Duodenal mucosa (tissue), 2 donors: ENCODE data around the gene TRPV5.
A peak's percentile ranks its signal among the peaks of the same experiment; 100 is the strongest.

Experiments used
- H3K27ac ChIP-seq: one replicate; pipeline ENCODE4 v1.7.0; 2013; ENCODE audit warnings: low read depth, low read length
- H3K27me3 ChIP-seq, 2 donors: one replicate each; pipeline ENCODE4 v1.7.0; 2013; ENCODE audit warnings: low read length in 2 of 2, control low read depth in 1 of 2; ENCODE audit not compliant: insufficient read depth in 2 of 2, control insufficient read depth in 1 of 2
- H3K36me3 ChIP-seq, 2 donors: one replicate each; pipeline ENCODE4 v1.7.0; 2013; ENCODE audit warnings: low read length in 2 of 2, control low read depth in 1 of 2; ENCODE audit not compliant: insufficient read depth in 2 of 2, control insufficient read depth in 1 of 2
- H3K4me1 ChIP-seq, 2 donors: one replicate each; pipeline ENCODE4 v1.7.0; 2013; ENCODE audit warnings: low read length in 2 of 2, control low read depth in 1 of 2; ENCODE audit not compliant: insufficient read depth in 2 of 2, control insufficient read depth in 1 of 2
- H3K4me3 ChIP-seq, 2 donors: one replicate each; pipeline ENCODE4 v1.7.0; 2013; ENCODE audit warnings: low read length in 2 of 2, low read depth in 1 of 2
- H3K9ac ChIP-seq, 2 donors: one replicate each; pipeline ENCODE4 v1.7.0; 2013; ENCODE audit warnings: low read length in 2 of 2, low read depth in 1 of 2
- H3K9me3 ChIP-seq, 2 donors: one replicate each; pipeline ENCODE4 v1.7.0; 2013; ENCODE audit warnings: low read length in 2 of 2, control low read depth in 1 of 2; ENCODE audit not compliant: control insufficient read depth in 1 of 2

The TRPV5 gene

DNA sequence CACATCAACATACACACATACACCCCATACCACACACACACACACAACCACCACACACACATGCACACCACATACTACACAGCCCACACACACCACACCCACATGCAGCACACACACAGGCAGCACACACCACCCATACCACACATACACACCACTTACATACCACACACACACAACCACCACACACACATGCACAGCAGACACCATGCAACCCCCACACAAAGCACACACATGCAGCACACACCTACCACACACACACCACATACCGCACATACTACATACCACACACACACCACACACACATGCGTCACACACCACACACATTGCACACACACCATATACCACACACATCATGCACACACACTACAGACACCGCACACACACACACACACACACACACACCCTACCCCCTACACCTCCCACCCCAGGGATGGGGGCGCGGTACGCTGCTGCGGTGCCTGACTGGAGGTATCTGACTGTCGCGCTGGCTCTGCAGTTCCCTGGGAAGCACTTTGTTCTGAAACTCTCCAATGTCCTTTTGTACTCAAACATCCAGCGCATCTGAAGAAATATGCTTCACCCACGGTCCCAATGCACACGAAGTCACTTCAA lies 42.6 kb downstream of the TRPV5 start:
- H3K36me3 ChIP-seq = no peaks in the 10 kb centered on the region
- no peak overlapping the region for H3K9ac ChIP-seq
- H3K4me3 ChIP-seq = no peak overlapping the region
- no peak overlapping the region for H3K27ac ChIP-seq
- H3K9me3 ChIP-seq = no peaks in the 10 kb centered on the region
- H3K27me3 ChIP-seq = peaks cover 0 to 8% of the 10 kb centered on the region in 2 donors
- H3K4me1 ChIP-seq = peaks cover 54 to 59% of the 10 kb centered on the region in 2 donors

DNA sequence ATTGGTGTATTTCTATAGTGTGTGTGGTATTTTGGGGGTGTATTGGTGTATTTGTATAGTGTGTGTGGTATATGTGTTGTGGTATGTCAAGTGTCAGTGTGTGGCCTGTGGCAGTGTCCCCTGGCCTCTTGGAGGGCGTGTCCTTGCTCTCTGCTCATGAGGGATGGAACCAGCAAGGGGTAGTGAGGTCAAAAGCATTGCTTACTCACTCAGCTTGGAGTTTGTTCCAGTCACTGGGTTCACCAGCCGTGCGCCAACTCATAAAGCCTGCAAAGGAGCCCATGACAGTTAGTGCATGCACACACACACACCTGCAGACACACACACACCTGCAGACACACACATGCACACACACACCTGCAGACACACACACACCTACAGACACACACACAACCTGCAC lies 43.7 kb downstream of the TRPV5 start:
- Histone ChIP-seq H3K36me3 (no peaks in the 10 kb centered on the region), H3K9me3 (no peaks in the 10 kb centered on the region), H3K27me3 (peaks cover 0 to 8% of the 10 kb centered on the region in 2 donors), H3K4me1 (peaks cover 46 to 53% of the 10 kb centered on the region in 2 donors), H3K4me3 (no peak overlapping the region), H3K27ac (no peak overlapping the region), H3K9ac (no peak overlapping the region)

DNA sequence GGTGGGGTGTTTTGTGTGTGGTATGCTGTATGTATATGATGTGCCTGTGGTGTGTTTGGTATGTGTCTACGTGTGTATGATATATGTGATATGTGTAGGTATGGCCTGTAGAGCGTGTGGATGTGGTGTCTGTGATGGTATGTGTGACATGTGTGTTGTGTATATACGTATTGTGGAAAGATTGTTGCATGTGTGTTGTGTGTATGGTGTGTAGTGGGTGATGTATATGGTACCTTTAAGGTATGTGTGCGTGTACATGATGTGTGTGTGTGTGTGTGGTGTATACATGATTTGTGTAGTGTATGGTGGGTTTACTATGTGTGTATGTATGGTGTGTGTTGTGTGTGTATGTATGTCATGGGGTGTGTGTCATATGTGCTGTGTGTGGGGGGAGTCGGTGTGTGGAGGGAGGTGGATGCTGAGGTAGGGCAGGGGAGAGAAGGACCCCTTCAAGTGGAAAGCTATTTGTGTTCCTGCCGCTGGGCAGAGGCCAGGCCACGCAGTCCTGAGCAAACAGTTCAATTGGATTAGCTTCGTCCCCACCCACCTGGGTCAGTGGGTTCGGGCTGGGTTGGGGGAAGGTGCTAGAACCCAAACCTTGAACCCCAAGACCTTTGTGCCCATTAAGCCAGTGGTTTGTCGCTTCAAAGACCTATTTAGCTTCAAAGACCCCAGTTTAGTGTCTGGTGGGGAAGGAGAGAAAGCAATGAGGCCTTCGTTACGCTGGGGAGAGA lies 46.1 kb downstream of the TRPV5 start:
- peaks cover 36 to 40% of the 10 kb centered on the region in 2 donors for H3K4me1 ChIP-seq
- H3K9ac ChIP-seq = no peak overlapping the region
- peaks cover 0 to 8% of the 10 kb centered on the region in 2 donors for H3K27me3 ChIP-seq
- H3K27ac ChIP-seq = no peak overlapping the region
- no peak overlapping the region for H3K4me3 ChIP-seq
- H3K36me3 ChIP-seq = no peaks in the 10 kb centered on the region
- H3K9me3 ChIP-seq = no peaks in the 10 kb centered on the region

DNA sequence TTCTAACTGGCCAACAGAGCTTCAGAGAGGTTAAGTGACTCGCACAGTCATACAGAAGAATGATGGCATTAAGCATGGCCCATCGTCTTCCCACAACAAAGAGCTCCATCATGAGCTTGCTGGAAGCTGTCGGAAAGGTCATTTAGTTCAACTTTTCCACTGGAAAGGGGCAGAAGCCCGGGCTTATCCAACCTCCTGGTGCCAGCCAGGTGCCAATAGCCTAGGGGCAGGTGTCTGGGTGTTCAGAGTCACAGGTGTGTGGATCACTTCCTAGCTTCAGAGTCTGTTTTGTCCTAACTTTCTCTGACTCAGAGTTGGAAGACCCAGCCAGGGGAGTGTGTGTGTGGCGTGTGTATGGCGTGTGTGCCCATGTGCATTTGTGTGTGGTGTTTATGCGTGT lies 46.7 kb downstream of the TRPV5 start:
- Histone ChIP-seq H3K4me3 (no peak overlapping the region), H3K9ac (no peak overlapping the region), H3K27me3 (peaks cover 0 to 8% of the 10 kb centered on the region in 2 donors), H3K36me3 (no peaks in the 10 kb centered on the region), H3K9me3 (no peaks in the 10 kb centered on the region), H3K27ac (no peak overlapping the region), H3K4me1 (peaks cover 34 to 40% of the 10 kb centered on the region in 2 donors)

DNA sequence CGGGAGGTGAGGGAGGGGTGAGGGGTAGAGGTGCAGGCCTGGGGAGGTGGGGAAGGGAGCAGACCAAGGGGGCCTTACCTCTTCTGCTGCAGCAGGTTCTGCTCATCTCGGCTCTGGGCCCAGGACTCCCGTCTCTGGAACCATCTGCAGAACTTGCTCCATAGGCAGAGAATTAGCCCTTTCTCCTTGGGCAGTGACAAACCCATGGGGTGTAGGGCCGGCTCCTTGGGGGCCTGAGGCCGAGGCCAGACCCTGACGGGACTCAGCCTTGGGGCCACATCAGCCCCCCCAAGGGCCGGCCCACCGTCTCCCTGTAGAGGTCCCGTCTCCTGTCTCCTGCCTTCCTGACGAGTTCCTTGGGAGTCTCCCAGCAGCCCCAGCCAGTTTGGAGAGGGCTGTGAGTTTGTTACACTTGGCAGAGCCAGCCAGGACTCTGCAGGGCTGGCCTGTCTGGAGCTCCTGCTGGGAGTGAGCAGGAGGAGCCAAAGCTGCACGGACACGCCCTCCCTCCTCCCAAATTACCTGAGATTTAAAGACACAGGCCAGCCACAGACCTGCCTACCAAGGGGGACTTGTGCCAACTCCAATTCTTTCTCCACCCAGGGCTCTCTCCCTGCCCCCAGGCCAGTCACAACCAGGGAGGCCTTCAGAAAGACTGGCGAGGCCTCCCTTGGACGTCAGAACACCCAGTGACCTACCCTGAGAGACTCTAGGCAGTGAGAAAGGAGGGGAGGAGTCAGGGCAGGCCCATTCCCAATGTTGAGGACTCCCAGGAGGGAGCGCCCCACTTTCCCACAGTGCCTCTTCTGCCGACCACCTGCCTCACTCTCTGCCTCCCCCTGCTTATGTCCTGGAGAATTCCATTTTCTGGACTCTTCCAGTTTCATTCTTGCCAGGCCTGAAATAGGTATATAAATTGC lies 48.0 kb downstream of the TRPV5 start, which contains the start of gene TRPV6:
TRPV6 (minus strand) TSS at position 435 of the 920 bp plus-strand sequence.
- Histone ChIP-seq H3K36me3 (no peaks in the 10 kb centered on the region), H3K4me3 (peak within 1 kb of the TSS; percentile 37 to 66), H3K27ac (no peak within 1 kb of the TSS), H3K4me1 (peaks cover 30 to 32% of the 10 kb centered on the region in 2 donors), H3K9ac (peak within 1 kb of the TSS; percentile 52 to 66), H3K9me3 (no peaks in the 10 kb centered on the region), H3K27me3 (peaks cover 0 to 2% of the 10 kb centered on the region in 2 donors)

DNA sequence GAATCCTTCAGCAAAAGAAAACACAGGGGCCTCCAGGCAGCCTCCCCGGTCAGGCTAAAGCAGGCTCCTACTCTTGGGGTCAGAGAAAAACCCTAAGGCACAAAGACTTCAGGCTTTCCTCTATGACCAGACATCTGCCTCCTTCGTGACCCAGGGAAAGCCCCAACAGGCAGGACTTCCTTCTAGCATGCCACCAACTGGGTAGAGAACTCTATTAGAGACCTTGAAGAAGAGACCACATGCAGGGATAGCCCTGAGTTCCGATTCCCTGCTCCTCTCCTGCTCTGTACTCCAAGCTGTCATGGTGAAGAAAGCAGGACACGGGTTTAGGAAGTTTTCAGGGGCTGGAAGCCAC lies 49.3 kb downstream of the TRPV5 start:
- H3K4me1 ChIP-seq = peaks cover 20 to 27% of the 10 kb centered on the region in 2 donors
- H3K9me3 ChIP-seq = no peaks in the 10 kb centered on the region
- H3K27me3 ChIP-seq = no peaks in the 10 kb centered on the region
- no peak overlapping the region for H3K27ac ChIP-seq
- no peaks in the 10 kb centered on the region for H3K36me3 ChIP-seq
- H3K9ac ChIP-seq = peak overlapping the region in 1 of 2 donors; percentile 33
- H3K4me3 ChIP-seq = peak overlapping the region; percentile 37 to 66

DNA sequence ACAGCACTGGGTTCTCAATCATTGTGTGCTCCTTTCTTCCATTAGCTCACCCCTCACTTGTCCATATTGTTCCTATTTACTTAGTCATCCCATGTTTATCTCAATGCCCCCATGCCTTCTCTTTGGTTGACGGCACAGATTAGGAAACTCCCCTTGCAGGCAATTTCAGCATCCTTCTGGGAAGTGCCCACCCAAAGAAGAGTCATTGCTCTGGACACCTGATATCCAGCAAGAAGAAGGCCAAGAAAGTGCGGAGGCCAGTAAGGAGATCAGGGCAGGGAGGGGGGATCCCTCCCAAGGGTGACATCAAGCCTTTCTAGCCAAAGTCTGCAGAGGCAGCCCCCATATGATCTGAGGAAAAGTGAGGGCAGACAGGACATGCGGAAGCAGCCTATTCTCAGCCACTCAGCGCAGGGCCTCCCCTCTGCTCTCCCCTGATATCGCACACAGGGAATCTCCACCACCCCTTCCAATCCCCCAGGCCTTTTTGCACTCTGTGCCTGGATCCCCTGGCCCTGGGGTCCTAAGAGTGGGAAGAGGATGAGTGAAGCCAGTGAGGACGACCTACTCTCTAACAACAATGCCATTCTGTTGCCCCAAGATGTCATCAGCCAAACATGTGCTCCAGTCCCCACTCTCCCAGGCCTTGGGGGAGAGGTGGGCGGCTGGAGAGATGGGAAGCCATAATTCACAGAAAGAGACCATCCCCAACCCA lies 49.8 kb downstream of the TRPV5 start:
- H3K9ac ChIP-seq = peak overlapping the region in 1 of 2 donors; percentile 33
- no peak overlapping the region for H3K27ac ChIP-seq
- no peaks in the 10 kb centered on the region for H3K27me3 ChIP-seq
- H3K9me3 ChIP-seq = no peaks in the 10 kb centered on the region
- H3K4me1 ChIP-seq = peaks cover 15 to 25% of the 10 kb centered on the region in 2 donors
- no peaks in the 10 kb centered on the region for H3K36me3 ChIP-seq
- H3K4me3 ChIP-seq = peak overlapping the region in 1 of 2 donors; percentile 66

DNA sequence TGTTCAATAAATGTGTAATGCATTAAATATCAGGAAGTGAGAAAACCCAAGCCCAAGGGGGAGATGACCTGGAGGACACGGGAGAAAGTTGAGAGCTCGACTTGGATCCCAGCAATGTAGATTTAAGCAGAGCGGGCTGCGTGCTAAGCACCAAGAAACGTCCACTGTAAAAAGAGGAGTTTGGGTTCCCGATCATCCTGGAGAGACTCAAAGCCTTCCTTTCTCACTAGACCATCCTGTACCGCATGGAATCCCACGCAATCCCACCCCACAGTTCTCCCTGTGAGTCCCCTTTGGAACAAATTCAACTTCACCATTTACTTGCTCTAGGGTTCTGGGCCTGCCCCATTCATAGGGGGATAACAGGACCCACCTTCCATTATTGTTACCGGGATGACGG lies 50.4 kb downstream of the TRPV5 start:
- no peak overlapping the region for H3K4me3 ChIP-seq
- H3K4me1 ChIP-seq = peaks cover 15 to 25% of the 10 kb centered on the region in 2 donors
- H3K9me3 ChIP-seq = no peaks in the 10 kb centered on the region
- no peaks in the 10 kb centered on the region for H3K36me3 ChIP-seq
- H3K27ac ChIP-seq = no peak overlapping the region
- H3K27me3 ChIP-seq = peaks cover 0 to 3% of the 10 kb centered on the region in 2 donors
- H3K9ac ChIP-seq = no peak overlapping the region

DNA sequence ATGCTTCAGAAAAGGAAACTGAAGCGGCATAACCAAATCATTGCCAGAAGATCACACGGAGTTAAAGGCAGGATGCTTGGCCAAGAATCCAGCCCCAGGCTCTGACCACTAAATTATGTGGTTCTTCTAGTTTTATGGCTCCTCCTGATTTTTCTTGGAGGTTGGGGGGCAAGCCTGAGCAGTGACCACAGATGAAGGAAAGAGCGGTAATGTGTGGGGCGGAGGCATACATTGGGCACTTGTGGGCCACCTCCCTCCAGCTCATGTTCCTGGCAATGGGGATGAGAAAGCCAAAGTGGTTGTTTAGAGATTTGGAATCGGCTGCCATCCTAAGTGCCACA lies 51.2 kb downstream of the TRPV5 start:
- Histone ChIP-seq H3K9ac (no peak overlapping the region), H3K36me3 (no peaks in the 10 kb centered on the region), H3K4me3 (no peak overlapping the region), H3K4me1 (peaks cover 10 to 17% of the 10 kb centered on the region in 2 donors), H3K27ac (no peak overlapping the region), H3K9me3 (no peaks in the 10 kb centered on the region), H3K27me3 (peaks cover 0 to 4% of the 10 kb centered on the region in 2 donors)
